ENCODE results near the gene ZNF300.
"Not testable (repeated sequence)": the region's sequence is repeated elsewhere in the genome, so short reads cannot be mapped to it uniquely, and the experiment has no call there.

ZNF300 gene
- total RNA-seq: 0.41 to 5.8 (median 3.6) reads per million in 18 experiments

- peak; percentile 69 to 90 for DNase-seq
These were observed at the start of gene ZNF300 for GRCh38 chr5:150904479-150905311. Gene ZNF300 (minus strand): TSS chr5:150904980. CDS start chr5:150903155, 1,825 bp downstream.

- no peak for DNase-seq
These were observed 43.8 kb upstream of the ZNF300 start for GRCh38 chr5:150948539-150948938.

- DNase-seq: peak in 1 of 2 donors; percentile 2
These were observed 41.6 kb upstream of the ZNF300 start for GRCh38 chr5:150946351-150946905.

- no peak for DNase-seq
These were observed 41.2 kb upstream of the ZNF300 start for GRCh38 chr5:150945947-150946346.

- DNase-seq: no peak
These were observed 40.7 kb upstream of the ZNF300 start for GRCh38 chr5:150945486-150945885.

GRCh38 chr5:150931368-150931965, 26.7 kb upstream of the ZNF300 start:
- no peak for DNase-seq

- no peak for DNase-seq
These were observed 13.8 kb upstream of the ZNF300 start for GRCh38 chr5:150918613-150919012.

- no peak for DNase-seq
These were observed 7.6 kb upstream of the ZNF300 start for GRCh38 chr5:150912312-150912814.

- no peak for DNase-seq
These were observed 518 bp upstream of the ZNF300 start for GRCh38 chr5:150905312-150905683.

- DNase-seq: no peak
These were observed 3.3 kb downstream of the ZNF300 start for GRCh38 chr5:150901446-150901845.

GRCh38 chr5:150895431-150896428, 9.1 kb downstream of the ZNF300 start:
- DNase-seq: no peak

- no peak for DNase-seq
These were observed 25.4 kb downstream of the ZNF300 start for GRCh38 chr5:150879358-150879757.

GRCh38 chr5:150862070-150862469, 42.7 kb downstream of the ZNF300 start:
- peak in 1 of 2 donors; percentile 51 for DNase-seq

- peak; percentile 25 to 40 for DNase-seq
These were observed 44.4 kb downstream of the ZNF300 start for GRCh38 chr5:150860246-150860821.

GRCh38 chr5:150856700-150857099, 48.1 kb downstream of the ZNF300 start:
- DNase-seq: not testable (repeated sequence)

GRCh38 chr5:150853561-150853960, 51.2 kb downstream of the ZNF300 start:
- peak in 1 of 2 donors; percentile 5 for DNase-seq

- DNase-seq: no peak
These were observed 53.7 kb downstream of the ZNF300 start for GRCh38 chr5:150851039-150851438.

- DNase-seq: no peak
These were observed 56.5 kb downstream of the ZNF300 start for GRCh38 chr5:150848271-150848670.

GRCh38 chr5:150847334-150847695, 57.5 kb downstream of the ZNF300 start:
- DNase-seq: no peak

GRCh38 chr5:150846654-150847333, 58.0 kb downstream of the ZNF300 start:
- peak; percentile 83 to 87 for DNase-seq

- not testable (repeated sequence) for DNase-seq
These were observed 58.5 kb downstream of the ZNF300 start, which contains the start of gene IRGM for GRCh38 chr5:150846308-150846653. Gene IRGM (plus strand): TSS chr5:150846521. CDS start chr5:150848124, 1,603 bp downstream.
